Measurements from ENCODE around the gene CDCA8. TPM values are rescaled to one million over a fixed set of nuclear protein-coding genes. Genes with fewer than 3 reads are reported as not detected.

Gene CDCA8
- total and polyA plus RNA-seq, 2 donors (not counting 3 experiments of a cell fraction or from before 2014, with no cell fraction given): 38.5 to 45.7 TPM

- no peak for DNase-seq (ENCODE audit: low read depth, low spot score)
- Histone ChIP-seq H3K27ac (ENCODE audit: insufficient read depth, low read depth, low read length) (no peak overlapping the region), H3K9me1 (replicated peaks; ENCODE audit: control insufficient read depth, extremely low read depth, insufficient read depth, low read length) (no peaks in the 10 kb centered on the region), H4K20me1 (replicated peaks; ENCODE audit: control insufficient read depth, extremely low read depth, insufficient read depth, low read length) (no peaks in the 10 kb centered on the region), H3K4me1 (ENCODE audit: control insufficient read depth, extremely low read depth, insufficient read depth, low read length) (no peaks in the 10 kb centered on the region), H3K4me3 (replicated peaks in 1 of 3; ENCODE audit: insufficient read depth in 1 of 3, low read depth in 1 of 3, low read length in 3 of 3) (no peak overlapping the region), H3K9me3 (replicated peaks; ENCODE audit: control insufficient read depth, insufficient read depth, low read length) (no peaks in the 10 kb centered on the region), H3K9ac (replicated peaks; ENCODE audit: extremely low read depth, insufficient read depth, low read length) (no peak overlapping the region), H2AFZ (ENCODE audit: low read depth, low read length) (no peak overlapping the region), H3K36me3 (ENCODE audit: control insufficient read depth in 2 of 2, extremely low read depth in 1 of 2, insufficient read depth in 2 of 2, low read length in 2 of 2) (no peaks in the 10 kb centered on the region), H3K4me2 (ENCODE audit: insufficient read depth, low read length) (no peak overlapping the region), H3K27me3 (ENCODE audit: control insufficient read depth in 2 of 2, insufficient read depth in 2 of 2, low read length in 2 of 2) (peaks cover 3 to 5% of the 10 kb centered on the region in 2 experiments), H3K79me2 (ENCODE audit: control insufficient read depth, insufficient read depth, low read length) (no peaks in the 10 kb centered on the region)
- TF ChIP-seq GATA2 (IDR thresholded peaks at IDR 0.05; ENCODE audit: insufficient read depth, insufficient read length, low read depth, low read length): no peak
- intact Hi-C loops (cut with micrococcal nuclease): no loop called here
- dilution Hi-C loops (cut with MboI; ENCODE audit: extremely low pct_ligation_motif_present, low sequenced_read_pairs): no loop called here
- ChIA-PET POLR2A (no interaction called here), CTCF (interaction anchor here (1.9 kb wide), 1 partner anchor 44 kb away, joined by 6 read pairs; no protein-coding TSS in a partner anchor)
- no TSS peak for BruUV-seq (replicated peaks)
- FAIRE-seq: no peak
Measured at GRCh38 chr1:37647281-37647680, 45.0 kb upstream of the CDCA8 start.

GRCh38 chr1:37650173-37650572 lies 42.1 kb upstream of the CDCA8 start:
- intact Hi-C loops (cut with micrococcal nuclease): no loop called here
- no TSS peak for BruUV-seq (replicated peaks)
- no peaks in the 10 kb centered on the region for H3K9me1 ChIP-seq (replicated peaks; ENCODE audit: control insufficient read depth, extremely low read depth, insufficient read depth, low read length)
- no peak for TF ChIP-seq POLR2A (IDR thresholded peaks at IDR 0.05; ENCODE audit: low read depth, low read length)
- no peak for TF ChIP-seq EZH2 (IDR thresholded peaks at IDR 0.05; ENCODE audit: borderline replicate concordance, low read depth, low read length, severe bottlenecking)
- TF ChIP-seq GATA2 (IDR thresholded peaks at IDR 0.05; ENCODE audit: insufficient read depth, insufficient read length, low read depth, low read length): no peak
- TF ChIP-seq MAX (IDR thresholded peaks at IDR 0.05; ENCODE audit: insufficient read depth, insufficient read length): no peak
- no peak for TF ChIP-seq JUN (IDR thresholded peaks at IDR 0.05; ENCODE audit: borderline replicate concordance, insufficient read depth, insufficient read length, low read depth)
- TF ChIP-seq FOS (IDR thresholded peaks at IDR 0.05; ENCODE audit: borderline replicate concordance, insufficient read depth, low read length): no peak
- no peak for TF ChIP-seq POLR2AphosphoS5 (IDR thresholded peaks at IDR 0.05; ENCODE audit: insufficient read depth, low read depth, low read length)
- TF ChIP-seq CTCF (IDR thresholded peaks at IDR 0.05; ENCODE audit: extremely low read depth in 1 of 2, insufficient read depth in 1 of 2, low read depth in 1 of 2, low read length in 2 of 2): no peak
- TF ChIP-seq MYC (IDR thresholded peaks at IDR 0.05; ENCODE audit: low read depth, low read length): no peak
- ChIA-PET POLR2A (no interaction called here), CTCF (no interaction called here)
- H3K4me3 ChIP-seq (replicated peaks in 1 of 3; ENCODE audit: insufficient read depth in 1 of 3, low read depth in 1 of 3, low read length in 3 of 3): no peak overlapping the region
- H3K4me2 ChIP-seq (ENCODE audit: insufficient read depth, low read length): no peak overlapping the region
- no peak for DNase-seq (ENCODE audit: low read depth, low spot score)
- H3K27ac ChIP-seq (ENCODE audit: insufficient read depth, low read depth, low read length): no peak overlapping the region
- no peaks in the 10 kb centered on the region for H4K20me1 ChIP-seq (replicated peaks; ENCODE audit: control insufficient read depth, extremely low read depth, insufficient read depth, low read length)
- no peaks in the 10 kb centered on the region for H3K79me2 ChIP-seq (ENCODE audit: control insufficient read depth, insufficient read depth, low read length)
- FAIRE-seq: no peak
- no peaks in the 10 kb centered on the region for H3K9me3 ChIP-seq (replicated peaks; ENCODE audit: control insufficient read depth, insufficient read depth, low read length)
- no peak overlapping the region for H2AFZ ChIP-seq (ENCODE audit: low read depth, low read length)
- dilution Hi-C loops (cut with MboI; ENCODE audit: extremely low pct_ligation_motif_present, low sequenced_read_pairs): no loop called here
- H3K4me1 ChIP-seq (ENCODE audit: control insufficient read depth, extremely low read depth, insufficient read depth, low read length): no peaks in the 10 kb centered on the region
- H3K36me3 ChIP-seq (ENCODE audit: control insufficient read depth in 2 of 2, extremely low read depth in 1 of 2, insufficient read depth in 2 of 2, low read length in 2 of 2): no peaks in the 10 kb centered on the region
- H3K9ac ChIP-seq (replicated peaks; ENCODE audit: extremely low read depth, insufficient read depth, low read length): no peak overlapping the region
- no peaks in the 10 kb centered on the region for H3K27me3 ChIP-seq (ENCODE audit: control insufficient read depth in 2 of 2, insufficient read depth in 2 of 2, low read length in 2 of 2)

All from endothelial cell of umbilical vein (primary cell).